K562 (cell line): ENCODE measurements around the gene HEG1. TPM values are rescaled to one million over a fixed set of nuclear protein-coding genes. Genes with fewer than 3 reads are reported as not detected.

Experiments
- ATAC-seq: fragments of 200-7000 bp; cut with Tn5 transposase; 3 replicates; pipeline ENCODE4 v1.9.1; 2020; ENCODE audit warnings: moderate library complexity
- BruUV-seq: library from RNA; stranded (reverse); fragments of 400-500 nt; replicated peaks from 2 replicates; lab custom pipeline; 2021; lab: Mats Ljungman, UMichigan
- CTCF ChIA-PET: fragments of 300-600 bp; formaldehyde crosslinking; extraction: SDS; loops from one replicate; lab custom pipeline; 2021; ENCODE audit warnings: low intra/inter-chr PET ratio; lab: Yijun Ruan, JAX
- POLR2A ChIA-PET: fragments of 300-600, 350-650 bp; sonication (Branson Sonifier 250); formaldehyde crosslinking; extraction: SDS; loops from one replicate; lab custom pipeline; 2021; ENCODE audit warnings: antibody characterized with exemption, inconsistent platforms; lab: Yijun Ruan, JAX
- DNase-seq, 4 experiments: peaks; one replicate each; pipeline versions ENCODE4 v3.0.0 to v3.0.0-alpha.2; 2011 to 2018; ENCODE audit warnings: low spot score in 3 of 4, mixed read lengths in 3 of 4; ENCODE audit errors: extremely low read depth in 1 of 4
- FAIRE-seq: peaks from 2 replicates; lab custom pipeline; 2011; peaks lifted over from hg19 to GRCh38; lab: Jason Lieb, UNC
- H2AFZ ChIP-seq: 2 replicates; pipeline ENCODE4 v1.6.0; 2011; ENCODE audit warnings: low read depth, low read length, control low read depth, inconsistent platforms
- H3K27ac ChIP-seq: fragments of 200-600 bp; 3 replicates; pipeline ENCODE4 v1.8.0; 2011; ENCODE audit warnings: low read depth, mild to moderate bottlenecking, control low read depth, inconsistent platforms, low read length, moderate library complexity, mixed read lengths; ENCODE audit errors: extremely low read depth
- H3K27me3 ChIP-seq, 2 experiments: fragments of 300-600 bp in 1 of 2; 2 replicates in 1 of 2; 3 replicates in 1 of 2; pipeline versions ENCODE4 v1.6.0 to v1.8.0; 2011; ENCODE audit warnings: inconsistent platforms in 2 of 2, low read length in 2 of 2, mild to moderate bottlenecking in 1 of 2, mixed read lengths in 1 of 2, moderate library complexity in 1 of 2; ENCODE audit not compliant: control insufficient read depth in 2 of 2, insufficient read depth in 2 of 2
- H3K36me3 ChIP-seq: fragments of 300-600 bp; 3 replicates; pipeline ENCODE4 v1.8.0; 2011; ENCODE audit warnings: mild to moderate bottlenecking, low read length, inconsistent platforms; ENCODE audit not compliant: control insufficient read depth, insufficient read depth
- H3K4me1 ChIP-seq, 2 experiments: fragments of 200-600 bp in 1 of 2; replicated peaks in 1 of 2; 2 replicates in 1 of 2; 3 replicates in 1 of 2; pipeline versions ENCODE4 v1.5.1 to v1.8.0; 2011; ENCODE audit warnings: inconsistent platforms in 2 of 2, low read length in 2 of 2, mild to moderate bottlenecking in 1 of 2, mixed read lengths in 1 of 2, moderate library complexity in 1 of 2; ENCODE audit not compliant: control insufficient read depth in 2 of 2, insufficient read depth in 2 of 2
- H3K4me2 ChIP-seq: 2 replicates; pipeline ENCODE4 v1.6.1; 2011; ENCODE audit warnings: low read length, control low read depth, inconsistent platforms, mixed read lengths; ENCODE audit not compliant: insufficient read depth
- H3K4me3 ChIP-seq: fragments of 200-600 bp; sonication (generic), shearing (Covaris generic); 2 replicates; pipeline ENCODE4 v1.5.1; 2016; ENCODE audit warnings: control low read depth, inconsistent platforms
- H3K79me2 ChIP-seq: fragments of 200-600 bp; 3 replicates; pipeline ENCODE4 v1.8.0; 2011; ENCODE audit warnings: low read length, inconsistent platforms; ENCODE audit not compliant: control insufficient read depth, insufficient read depth
- H3K9ac ChIP-seq, 2 experiments: 2 replicates each; pipeline versions ENCODE4 v1.6.0 to v1.6.1; 2011; ENCODE audit warnings: low read depth in 2 of 2, low read length in 2 of 2, control low read depth in 1 of 2, inconsistent platforms in 1 of 2, mild to moderate bottlenecking in 1 of 2, mixed read lengths in 1 of 2; ENCODE audit not compliant: insufficient read depth in 1 of 2
- H3K9me1 ChIP-seq: one replicate; pipeline ENCODE4 v1.6.0; 2011; ENCODE audit warnings: inconsistent platforms, mild to moderate bottlenecking, low read length, moderate library complexity; ENCODE audit not compliant: control insufficient read depth, insufficient read depth
- H3K9me3 ChIP-seq: replicated peaks from 2 replicates; pipeline ENCODE4 v1.5.1; 2011; ENCODE audit warnings: low read depth, low read length, inconsistent platforms; ENCODE audit not compliant: control insufficient read depth, insufficient read depth
- H4K20me1 ChIP-seq: replicated peaks from 2 replicates; pipeline ENCODE4 v1.6.1; 2011; ENCODE audit warnings: low read length, inconsistent platforms, mixed read lengths; ENCODE audit not compliant: control insufficient read depth, insufficient read depth
- KDM1A ChIP-seq, 2 experiments: fragments of 450-650 bp; IDR thresholded peaks; 2 replicates each; pipeline ENCODE4 v1.6.1; 2016; ENCODE audit warnings: mild to moderate bottlenecking in 2 of 2
- NBN ChIP-seq: fragments of 450-650 bp; IDR thresholded peaks from 2 replicates; pipeline ENCODE4 v1.6.1; 2016; ENCODE audit warnings: low read depth, mild to moderate bottlenecking
- ZNF644 ChIP-seq: fragments of 200-800 bp; sonication (Bioruptor generic); IDR thresholded peaks from 2 replicates; pipeline ENCODE4 v1.6.1; 2016; ENCODE audit warnings: low read depth, missing genetic modification characterization, missing compliant biosample characterization
- ZNF717 ChIP-seq: fragments of 250-450 bp; sonication (Bioruptor Pico); IDR thresholded peaks from 2 replicates; pipeline ENCODE4 v1.5.0; 2021
- WGBS: fragments of 100-300 bp; shearing (Covaris generic); methylation state at CpG from one replicate; pipeline ENCODE4 v1.1.6; 2016; ENCODE audit warnings: low coverage, mixed read lengths; ENCODE audit not compliant: insufficient coverage; ENCODE audit errors: missing lambda C conversion rate; 5-methylcytosine and 5-hydroxymethylcytosine counted together
- in situ Hi-C: fragments of 300-500 bp; cut with MboI; formaldehyde crosslinking; loops from 4 replicates; pipeline ENCODE4 v1.15.0; 2018; ENCODE audit warnings: inconsistent platforms, mixed read lengths
- intact Hi-C: fragments of 100-400 bp; cut with micrococcal nuclease; formaldehyde crosslinking; loops from 2 replicates; pipeline ENCODE4 v1.14.2; 2022
- polyA plus RNA-seq, 8 experiments: library from polyadenylated mRNA; depleted of rRNA in 4 of 8; stranded (reverse) in 5 of 8; unstranded in 3 of 8; fragments of >200 nt; fragmentation: Nextera tagmentation in 2 of 8; fragmentation: Illumina TruSeq in 1 of 8; extraction: Ambion mirVana in 2 of 8; extraction: Trizol in 1 of 8; gene quantifications; 2 replicates each; pipeline versions ENCODE4 v1.2.1 to v1.2.3, GENCODE V29; 2011 to 2014; ENCODE audit warnings: inconsistent platforms in 1 of 8, missing spikeins in 1 of 8
- total RNA-seq, 7 experiments: library from RNA; depleted of rRNA in 6 of 7; stranded (reverse); fragments of >200 nt in 6 of 7; fragmentation: Illumina TruSeq in 2 of 7; extraction: Trizol in 2 of 7; gene quantifications; 2 replicates each; pipeline versions ENCODE4 v1.2.1 to v1.2.3, GENCODE V29; 2011 to 2021; ENCODE audit warnings: low replicate concordance in 1 of 7
- TF ChIP-seq, protein P1 (sequence below): fragments of 250-450 bp; sonication (Bioruptor Pico); IDR thresholded peaks from 2 replicates; pipeline ENCODE4 v1.8.0; 2021; ENCODE audit warnings: moderate library complexity, mild to moderate bottlenecking, inconsistent platforms
- TF ChIP-seq, protein P2 (sequence below): fragments of 450-650 bp; formaldehyde crosslinking; IDR thresholded peaks from 2 replicates; pipeline ENCODE4 v1.4.0; 2022; ENCODE audit warnings: missing genetic modification characterization

Gene HEG1
- total and polyA plus RNA-seq, 9 of the 15 experiments (the other 6 are each of a cell fraction or from before 2014, with no cell fraction given) = 0.24 TPM; not detected in 8

DNA sequence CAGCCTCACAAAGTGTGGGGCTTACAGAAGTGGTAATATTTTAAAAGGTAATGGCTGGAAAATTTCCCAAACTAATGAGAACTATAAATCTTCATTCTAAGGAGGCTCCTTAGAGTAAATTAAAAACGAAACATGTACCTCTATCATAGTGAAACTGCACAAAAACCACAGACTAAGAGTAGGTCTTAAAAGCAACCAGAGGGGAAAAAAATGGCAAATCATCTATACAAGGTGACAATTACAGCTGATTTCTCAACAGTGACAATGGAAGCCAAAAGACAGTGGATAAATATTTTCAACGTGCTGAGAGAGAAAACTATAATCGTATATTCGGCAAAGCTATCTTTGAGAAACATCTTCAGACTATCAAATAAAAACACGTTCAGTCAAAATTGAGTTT, 20.6 kb downstream of the HEG1 start:
- intact Hi-C loops (no loop called here), in situ Hi-C loops (no loop called here)
- 0% methylated on average over 5 of the region's 5 CpGs for WGBS
- ChIA-PET CTCF (no interaction called here), POLR2A (no interaction called here)
- H3K9me3 ChIP-seq = no peaks in the 10 kb centered on the region
- no peaks in the 10 kb centered on the region for H3K79me2 ChIP-seq
- BruUV-seq = no TSS peak
- DNase-seq (no peak), ATAC-seq (no peak), FAIRE-seq (no peak)
- TF ChIP-seq ZNF644 (tag) (no peak), ZNF717 (no peak), NBN (no peak), KDM1A (IDR thresholded peaks at IDR 0.05) (no peak)
- TF ChIP-seq, protein P1, sequence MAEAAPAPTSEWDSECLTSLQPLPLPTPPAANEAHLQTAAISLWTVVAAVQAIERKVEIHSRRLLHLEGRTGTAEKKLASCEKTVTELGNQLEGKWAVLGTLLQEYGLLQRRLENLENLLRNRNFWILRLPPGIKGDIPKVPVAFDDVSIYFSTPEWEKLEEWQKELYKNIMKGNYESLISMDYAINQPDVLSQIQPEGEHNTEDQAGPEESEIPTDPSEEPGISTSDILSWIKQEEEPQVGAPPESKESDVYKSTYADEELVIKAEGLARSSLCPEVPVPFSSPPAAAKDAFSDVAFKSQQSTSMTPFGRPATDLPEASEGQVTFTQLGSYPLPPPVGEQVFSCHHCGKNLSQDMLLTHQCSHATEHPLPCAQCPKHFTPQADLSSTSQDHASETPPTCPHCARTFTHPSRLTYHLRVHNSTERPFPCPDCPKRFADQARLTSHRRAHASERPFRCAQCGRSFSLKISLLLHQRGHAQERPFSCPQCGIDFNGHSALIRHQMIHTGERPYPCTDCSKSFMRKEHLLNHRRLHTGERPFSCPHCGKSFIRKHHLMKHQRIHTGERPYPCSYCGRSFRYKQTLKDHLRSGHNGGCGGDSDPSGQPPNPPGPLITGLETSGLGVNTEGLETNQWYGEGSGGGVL (CRISPR knock-in tag) = no peak
- TF ChIP-seq, protein P2, sequence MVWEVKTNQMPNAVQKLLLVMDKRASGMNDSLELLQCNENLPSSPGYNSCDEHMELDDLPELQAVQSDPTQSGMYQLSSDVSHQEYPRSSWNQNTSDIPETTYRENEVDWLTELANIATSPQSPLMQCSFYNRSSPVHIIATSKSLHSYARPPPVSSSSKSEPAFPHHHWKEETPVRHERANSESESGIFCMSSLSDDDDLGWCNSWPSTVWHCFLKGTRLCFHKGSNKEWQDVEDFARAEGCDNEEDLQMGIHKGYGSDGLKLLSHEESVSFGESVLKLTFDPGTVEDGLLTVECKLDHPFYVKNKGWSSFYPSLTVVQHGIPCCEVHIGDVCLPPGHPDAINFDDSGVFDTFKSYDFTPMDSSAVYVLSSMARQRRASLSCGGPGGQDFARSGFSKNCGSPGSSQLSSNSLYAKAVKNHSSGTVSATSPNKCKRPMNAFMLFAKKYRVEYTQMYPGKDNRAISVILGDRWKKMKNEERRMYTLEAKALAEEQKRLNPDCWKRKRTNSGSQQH (CRISPR knock-in tag) = no peak
- H3K36me3 ChIP-seq = no peaks in the 10 kb centered on the region
- H4K20me1 ChIP-seq = no peaks in the 10 kb centered on the region
- no peak overlapping the region for H2AFZ ChIP-seq
- H3K9me1 ChIP-seq = no peaks in the 10 kb centered on the region
- no peak overlapping the region for H3K27ac ChIP-seq
- H3K4me1 ChIP-seq = no peaks in the 10 kb centered on the region
- H3K4me3 ChIP-seq = no peak overlapping the region
- H3K9ac ChIP-seq = no peak overlapping the region
- H3K27me3 ChIP-seq = peaks cover 0 to 13% of the 10 kb centered on the region in 2 experiments; a peak in 2 of 5 replicates
- no peak overlapping the region for H3K4me2 ChIP-seq
